Measurements from ENCODE around the gene RNASE3. TPM values are rescaled to one million over a fixed set of nuclear protein-coding genes. Genes with fewer than 3 reads are reported as not detected.
"Not testable (repeated sequence)": the region's sequence is repeated elsewhere in the genome, so short reads cannot be mapped to it uniquely, and the experiment has no call there.

Gene RNASE3
- total RNA-seq: not detected
- 0 to 0.08 reads per million in 2 donors for total RNA-seq

GRCh38 chr14:20891126-20891825 lies at the start of gene RNASE3:
Gene RNASE3 (plus strand): TSS chr14:20891385. CDS start chr14:20891687, 302 bp downstream.
- ATAC-seq; H3K27ac Mint-ChIP-seq; H3K4me1 Mint-ChIP-seq; H3K4me3 Mint-ChIP-seq; H3K9me3 ChIP-seq (ENCODE audit: control insufficient read depth, low read length, poor library complexity, severe bottlenecking); DNase-seq; H3K36me3 Mint-ChIP-seq (ENCODE audit: low read depth): not testable (repeated sequence)
- peaks cover 78% of the 10 kb centered on the region for H3K27me3 Mint-ChIP-seq

GRCh38 chr14:20846560-20846959 lies 44.6 kb upstream of the RNASE3 start:
- H3K4me1 Mint-ChIP-seq: peaks cover 5% of the 10 kb centered on the region
- DNase-seq (no peak), ATAC-seq (no peak)
- H3K9me3 ChIP-seq (ENCODE audit: control insufficient read depth, low read length, poor library complexity, severe bottlenecking): no peaks in the 10 kb centered on the region
- no peak overlapping the region for H3K4me3 Mint-ChIP-seq
- peaks cover 7% of the 10 kb centered on the region for H3K36me3 Mint-ChIP-seq (ENCODE audit: low read depth)
- no peak overlapping the region for H3K27ac Mint-ChIP-seq
- H3K27me3 Mint-ChIP-seq: peaks cover 37% of the 10 kb centered on the region

- H3K4me3 Mint-ChIP-seq: no peak overlapping the region
- H3K27ac Mint-ChIP-seq: no peak overlapping the region
- H3K4me1 Mint-ChIP-seq: peaks cover 2% of the 10 kb centered on the region
- H3K27me3 Mint-ChIP-seq: peaks cover 43% of the 10 kb centered on the region
- DNase-seq: no peak
- no peaks in the 10 kb centered on the region for H3K9me3 ChIP-seq (ENCODE audit: control insufficient read depth, low read length, poor library complexity, severe bottlenecking)
- no peak for ATAC-seq
- H3K36me3 Mint-ChIP-seq (ENCODE audit: low read depth): peaks cover 4% of the 10 kb centered on the region
Observed at GRCh38 chr14:20848316-20848954, 42.8 kb upstream of the RNASE3 start.

- no peaks in the 10 kb centered on the region for H3K9me3 ChIP-seq (ENCODE audit: control insufficient read depth, low read length, poor library complexity, severe bottlenecking)
- Mint-ChIP-seq H3K4me3 (no peak overlapping the region), H3K27ac (no peak overlapping the region), H3K36me3 (ENCODE audit: low read depth) (peaks cover 4% of the 10 kb centered on the region), H3K27me3 (peaks cover 45% of the 10 kb centered on the region), H3K4me1 (peaks cover 2% of the 10 kb centered on the region)
- ATAC-seq: no peak
- DNase-seq: no peak
Observed at GRCh38 chr14:20848955-20849570, 42.1 kb upstream of the RNASE3 start.

DNA sequence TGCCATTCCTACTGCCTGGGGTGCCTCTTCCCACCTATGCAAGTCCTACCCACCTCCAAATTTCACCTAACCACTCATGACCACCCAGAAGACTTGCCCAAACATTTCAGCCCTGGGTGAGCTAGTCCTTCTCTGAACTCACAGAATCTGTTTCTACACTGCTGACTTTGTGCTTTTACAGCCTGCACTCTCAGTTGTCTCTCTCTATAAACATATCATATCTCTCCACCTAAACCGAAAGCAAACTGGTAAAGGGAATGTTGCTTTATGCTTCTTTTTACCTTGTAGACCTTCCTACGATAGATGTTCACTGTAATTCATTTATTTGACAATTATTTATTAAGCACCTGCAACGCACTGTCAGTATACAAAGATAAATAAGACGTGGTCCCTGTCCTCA lies 38.1 kb upstream of the RNASE3 start:
- peaks cover 2% of the 10 kb centered on the region for H3K36me3 Mint-ChIP-seq (ENCODE audit: low read depth)
- H3K4me3 Mint-ChIP-seq: no peak overlapping the region
- no peak overlapping the region for H3K27ac Mint-ChIP-seq
- no peaks in the 10 kb centered on the region for H3K9me3 ChIP-seq (ENCODE audit: control insufficient read depth, low read length, poor library complexity, severe bottlenecking)
- H3K4me1 Mint-ChIP-seq: peaks cover 8% of the 10 kb centered on the region
- H3K27me3 Mint-ChIP-seq: peaks cover 58% of the 10 kb centered on the region
- DNase-seq (no peak), ATAC-seq (no peak)

- DNase-seq (peak in 1 of 3 donors; percentile 20), ATAC-seq (peak; percentile 90)
- H3K9me3 ChIP-seq (ENCODE audit: control insufficient read depth, low read length, poor library complexity, severe bottlenecking): no peaks in the 10 kb centered on the region
- Mint-ChIP-seq H3K27me3 (peaks cover 62% of the 10 kb centered on the region), H3K36me3 (ENCODE audit: low read depth) (no peaks in the 10 kb centered on the region), H3K4me1 (peaks cover 8% of the 10 kb centered on the region), H3K4me3 (no peak overlapping the region), H3K27ac (no peak overlapping the region)
Observed at GRCh38 chr14:20855652-20856291, 35.4 kb upstream of the RNASE3 start.

- Mint-ChIP-seq H3K4me1 (peaks cover 8% of the 10 kb centered on the region), H3K36me3 (ENCODE audit: low read depth) (peaks cover 2% of the 10 kb centered on the region), H3K27me3 (peaks cover 69% of the 10 kb centered on the region), H3K4me3 (no peak overlapping the region), H3K27ac (peak overlapping the region; percentile 21)
- ATAC-seq (no peak), DNase-seq (no peak)
- no peaks in the 10 kb centered on the region for H3K9me3 ChIP-seq (ENCODE audit: control insufficient read depth, low read length, poor library complexity, severe bottlenecking)
Observed at GRCh38 chr14:20857207-20857606, 34.0 kb upstream of the RNASE3 start.

- no peaks in the 10 kb centered on the region for H3K9me3 ChIP-seq (ENCODE audit: control insufficient read depth, low read length, poor library complexity, severe bottlenecking)
- H3K4me1 Mint-ChIP-seq: peaks cover 8% of the 10 kb centered on the region
- peak overlapping the region; percentile 21 for H3K27ac Mint-ChIP-seq
- DNase-seq: peak; percentile 50 to 67 (median 66)
- peaks cover 2% of the 10 kb centered on the region for H3K36me3 Mint-ChIP-seq (ENCODE audit: low read depth)
- H3K4me3 Mint-ChIP-seq: no peak overlapping the region
- peaks cover 69% of the 10 kb centered on the region for H3K27me3 Mint-ChIP-seq
- ATAC-seq: peak; percentile 79
Observed at GRCh38 chr14:20857630-20858261, 33.4 kb upstream of the RNASE3 start.

- Mint-ChIP-seq H3K36me3 (ENCODE audit: low read depth) (peaks cover 2% of the 10 kb centered on the region), H3K27me3 (peaks cover 45% of the 10 kb centered on the region)
- no peaks in the 10 kb centered on the region for H3K9me3 ChIP-seq (ENCODE audit: control insufficient read depth, low read length, poor library complexity, severe bottlenecking)
Observed at GRCh38 chr14:20866194-20866593, 25.0 kb upstream of the RNASE3 start.

DNA sequence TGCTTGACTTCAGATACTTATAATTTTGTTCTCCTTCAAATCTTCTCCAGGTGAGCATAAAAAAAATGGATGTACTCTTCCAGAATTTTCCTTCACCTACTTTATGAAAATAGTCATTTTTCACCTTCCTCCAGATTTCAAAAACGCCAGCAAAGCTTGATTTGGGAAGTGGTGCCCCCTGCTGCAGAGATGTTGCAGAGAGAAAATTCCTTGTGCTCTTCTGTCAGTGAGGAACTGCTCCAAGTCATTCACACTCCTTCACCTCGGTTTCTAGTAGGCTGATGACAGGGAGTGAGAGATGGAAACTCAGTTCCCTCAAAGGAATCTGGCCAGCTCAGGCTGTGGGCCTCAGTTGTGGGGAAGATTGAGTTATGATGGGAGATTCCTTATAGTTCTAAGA lies 24.2 kb upstream of the RNASE3 start:
- no peak for ATAC-seq
- H3K9me3 ChIP-seq (ENCODE audit: control insufficient read depth, low read length, poor library complexity, severe bottlenecking): no peaks in the 10 kb centered on the region
- DNase-seq: no peak
- Mint-ChIP-seq H3K27me3 (peaks cover 42% of the 10 kb centered on the region), H3K4me3 (no peak overlapping the region), H3K4me1 (no peaks in the 10 kb centered on the region), H3K36me3 (ENCODE audit: low read depth) (no peaks in the 10 kb centered on the region), H3K27ac (no peak overlapping the region)

More at GRCh38 chr14:20866194-20866593, 25.0 kb upstream of the RNASE3 start:
- no peaks in the 10 kb centered on the region for H3K4me1 Mint-ChIP-seq
- no peak overlapping the region for H3K4me3 Mint-ChIP-seq
- no peak overlapping the region for H3K27ac Mint-ChIP-seq
- DNase-seq (no peak), ATAC-seq (no peak)

- Mint-ChIP-seq H3K36me3 (ENCODE audit: low read depth) (no peaks in the 10 kb centered on the region), H3K27me3 (peaks cover 25% of the 10 kb centered on the region), H3K4me1 (peaks cover 11% of the 10 kb centered on the region), H3K4me3 (no peak overlapping the region), H3K27ac (no peak overlapping the region)
- ATAC-seq: peak; percentile 86
- DNase-seq: peak; percentile 46 to 65 (median 51)
- H3K9me3 ChIP-seq (ENCODE audit: control insufficient read depth, low read length, poor library complexity, severe bottlenecking): no peaks in the 10 kb centered on the region
Observed at GRCh38 chr14:20873370-20874177, 17.6 kb upstream of the RNASE3 start.

DNA sequence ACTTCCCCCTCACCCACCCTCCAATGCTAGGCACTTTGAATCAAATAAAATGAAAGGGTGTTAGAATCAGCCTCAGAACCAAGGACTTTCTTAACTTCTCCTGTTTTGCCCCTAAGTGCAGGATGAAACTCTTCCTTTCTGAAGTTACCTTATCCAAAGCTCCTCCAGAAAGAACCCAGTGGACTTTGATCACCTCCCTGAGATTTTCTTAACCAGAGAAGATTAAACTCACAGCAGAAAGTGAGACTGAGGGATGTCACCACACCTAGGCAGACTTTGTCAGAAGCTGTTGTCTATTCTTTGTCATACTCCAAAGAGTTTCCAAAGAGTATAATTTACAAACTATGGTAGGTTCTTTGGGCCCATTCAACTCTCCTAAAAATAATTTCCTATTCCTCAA lies 14.2 kb upstream of the RNASE3 start:
- no peaks in the 10 kb centered on the region for H3K9me3 ChIP-seq (ENCODE audit: control insufficient read depth, low read length, poor library complexity, severe bottlenecking)
- Mint-ChIP-seq H3K36me3 (ENCODE audit: low read depth) (no peaks in the 10 kb centered on the region), H3K27ac (no peak overlapping the region), H3K4me3 (no peak overlapping the region), H3K4me1 (peaks cover 19% of the 10 kb centered on the region), H3K27me3 (no peaks in the 10 kb centered on the region)
- DNase-seq (no peak), ATAC-seq (no peak)
